AG04449 (cell line): ENCODE data around the gene AXIN1.
"Not testable (repeated sequence)": the region's sequence is repeated elsewhere in the genome, so short reads cannot be mapped to it uniquely, and the experiment has no call there.

Experiments
- CTCF ChIA-PET: fragments of 350-600 bp; formaldehyde crosslinking; extraction: SDS; loops from one replicate; lab custom pipeline; 2021; ENCODE audit warnings: antibody characterized with exemption; lab: Yijun Ruan, JAX
- POLR2A ChIA-PET: fragments of 400-600, 350-600 bp; formaldehyde crosslinking; extraction: SDS; loops from one replicate; lab custom pipeline; 2020; ENCODE audit warnings: antibody characterized with exemption, inconsistent platforms; lab: Yijun Ruan, JAX
- DNase-seq: peaks from one replicate; pipeline ENCODE4 v3.0.0-alpha.2; 2010; ENCODE audit warnings: low read depth, low spot score
- H3K4me3 ChIP-seq: 2 replicates; pipeline ENCODE4 v1.5.1; 2011; ENCODE audit warnings: low read depth, mild to moderate bottlenecking, control low read depth, low read length
- TF ChIP-seq, protein P1 (sequence below): IDR thresholded peaks from one replicate; pipeline ENCODE4 v1.5.1; 2011; ENCODE audit warnings: mild to moderate bottlenecking, moderate library complexity, low read length, control low read depth, inconsistent platforms; ENCODE audit not compliant: insufficient read depth; ENCODE audit errors: missing control alignments

Gene AXIN1

DNA sequence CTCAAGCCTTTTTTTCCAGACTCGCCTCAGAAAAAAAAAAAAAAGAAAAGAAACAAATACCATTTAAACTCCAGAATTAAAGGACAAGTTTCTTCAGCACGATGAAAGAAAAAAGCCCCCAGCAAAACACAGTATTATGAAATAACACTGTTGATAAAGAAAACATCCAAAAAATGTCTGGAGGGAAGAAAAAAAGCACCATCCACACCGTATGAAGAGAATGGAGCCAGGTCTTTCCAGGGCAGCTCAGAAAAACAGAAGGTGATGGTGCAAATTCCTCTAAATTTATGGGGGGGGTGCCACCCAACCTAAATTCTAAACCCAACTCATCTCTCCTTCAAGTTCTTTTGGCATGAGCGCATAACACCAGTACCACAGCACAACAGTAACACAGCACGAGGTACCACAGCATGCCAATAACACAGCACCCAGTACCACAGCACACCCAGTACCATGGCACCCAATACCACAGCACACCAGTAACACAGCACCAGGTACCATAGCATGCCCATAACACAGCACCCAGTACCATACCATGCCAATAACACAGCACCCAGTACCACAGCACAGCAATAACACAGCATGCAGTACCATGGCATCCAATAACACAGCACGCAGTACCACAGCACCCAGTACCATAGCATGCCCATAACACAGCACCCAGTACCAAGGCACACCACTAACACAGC lies 19.0 kb downstream of the AXIN1 start:
- TF ChIP-seq, protein P1, sequence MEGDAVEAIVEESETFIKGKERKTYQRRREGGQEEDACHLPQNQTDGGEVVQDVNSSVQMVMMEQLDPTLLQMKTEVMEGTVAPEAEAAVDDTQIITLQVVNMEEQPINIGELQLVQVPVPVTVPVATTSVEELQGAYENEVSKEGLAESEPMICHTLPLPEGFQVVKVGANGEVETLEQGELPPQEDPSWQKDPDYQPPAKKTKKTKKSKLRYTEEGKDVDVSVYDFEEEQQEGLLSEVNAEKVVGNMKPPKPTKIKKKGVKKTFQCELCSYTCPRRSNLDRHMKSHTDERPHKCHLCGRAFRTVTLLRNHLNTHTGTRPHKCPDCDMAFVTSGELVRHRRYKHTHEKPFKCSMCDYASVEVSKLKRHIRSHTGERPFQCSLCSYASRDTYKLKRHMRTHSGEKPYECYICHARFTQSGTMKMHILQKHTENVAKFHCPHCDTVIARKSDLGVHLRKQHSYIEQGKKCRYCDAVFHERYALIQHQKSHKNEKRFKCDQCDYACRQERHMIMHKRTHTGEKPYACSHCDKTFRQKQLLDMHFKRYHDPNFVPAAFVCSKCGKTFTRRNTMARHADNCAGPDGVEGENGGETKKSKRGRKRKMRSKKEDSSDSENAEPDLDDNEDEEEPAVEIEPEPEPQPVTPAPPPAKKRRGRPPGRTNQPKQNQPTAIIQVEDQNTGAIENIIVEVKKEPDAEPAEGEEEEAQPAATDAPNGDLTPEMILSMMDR: no peak
- POLR2A ChIA-PET: no interaction called here
- H3K4me3 ChIP-seq: no peak overlapping the region
- CTCF ChIA-PET: no interaction called here
- DNase-seq: no peak

DNA sequence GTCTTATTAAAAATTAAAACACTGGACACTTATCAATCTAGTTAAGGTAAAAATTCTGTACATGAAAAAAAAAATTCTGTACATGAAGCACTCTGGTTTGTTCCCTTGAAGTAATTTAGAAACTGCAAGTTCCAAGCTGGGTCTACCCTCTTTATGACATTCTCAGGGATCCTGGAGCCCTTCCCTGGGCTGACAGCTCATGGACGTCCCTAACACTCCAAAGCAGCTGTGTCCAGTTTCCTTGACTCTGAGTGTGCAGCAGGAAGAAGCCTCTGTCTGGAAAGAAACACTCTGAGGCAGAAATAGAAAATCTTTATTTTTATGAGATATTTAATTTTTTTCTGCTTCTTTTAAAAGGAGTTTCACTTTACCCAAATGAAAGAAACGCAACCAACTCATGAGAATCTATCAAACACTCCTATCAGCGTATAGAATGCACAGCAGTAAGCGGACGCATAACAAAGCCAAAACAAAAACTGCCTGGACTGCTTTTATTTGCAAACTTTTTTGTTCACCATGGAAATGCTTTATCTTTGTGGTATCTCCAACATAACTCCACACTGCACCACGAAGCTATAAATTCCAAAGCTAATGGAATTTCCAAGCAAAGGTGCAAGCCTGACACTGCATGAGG lies 21.2 kb downstream of the AXIN1 start:
- CTCF ChIA-PET: interaction anchor here (1.0 to 1.5 kb wide), 2 partner anchors 8 to 21 kb away, joined by 3 read pairs; no protein-coding TSS in a partner anchor
- H3K4me3 ChIP-seq, DNase-seq, POLR2A ChIA-PET: not testable (repeated sequence)

DNA sequence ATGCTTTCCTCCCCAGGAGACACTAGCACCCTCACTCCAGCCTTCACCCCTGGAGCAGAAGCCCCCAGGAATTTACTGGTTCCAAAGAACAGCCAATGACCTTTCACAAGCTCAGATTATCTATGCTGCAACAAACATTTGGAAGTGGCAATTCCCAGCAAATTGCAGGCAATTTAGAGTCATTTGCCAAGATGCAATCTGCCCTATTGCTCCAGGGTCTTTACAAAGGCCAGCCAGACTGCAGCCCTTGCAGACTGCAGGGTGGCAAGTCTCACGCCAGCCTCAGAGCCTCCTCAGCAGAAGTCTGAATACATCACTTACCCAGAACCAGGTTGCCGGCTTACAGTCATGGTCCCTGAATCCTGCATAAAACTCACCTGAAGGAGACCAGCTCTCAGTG lies 21.8 kb downstream of the AXIN1 start:
- ChIA-PET CTCF (interaction anchor here (1.0 to 1.5 kb wide), 2 partner anchors 8 to 21 kb away, joined by 3 read pairs; no protein-coding TSS in a partner anchor), POLR2A (no interaction called here)

DNA sequence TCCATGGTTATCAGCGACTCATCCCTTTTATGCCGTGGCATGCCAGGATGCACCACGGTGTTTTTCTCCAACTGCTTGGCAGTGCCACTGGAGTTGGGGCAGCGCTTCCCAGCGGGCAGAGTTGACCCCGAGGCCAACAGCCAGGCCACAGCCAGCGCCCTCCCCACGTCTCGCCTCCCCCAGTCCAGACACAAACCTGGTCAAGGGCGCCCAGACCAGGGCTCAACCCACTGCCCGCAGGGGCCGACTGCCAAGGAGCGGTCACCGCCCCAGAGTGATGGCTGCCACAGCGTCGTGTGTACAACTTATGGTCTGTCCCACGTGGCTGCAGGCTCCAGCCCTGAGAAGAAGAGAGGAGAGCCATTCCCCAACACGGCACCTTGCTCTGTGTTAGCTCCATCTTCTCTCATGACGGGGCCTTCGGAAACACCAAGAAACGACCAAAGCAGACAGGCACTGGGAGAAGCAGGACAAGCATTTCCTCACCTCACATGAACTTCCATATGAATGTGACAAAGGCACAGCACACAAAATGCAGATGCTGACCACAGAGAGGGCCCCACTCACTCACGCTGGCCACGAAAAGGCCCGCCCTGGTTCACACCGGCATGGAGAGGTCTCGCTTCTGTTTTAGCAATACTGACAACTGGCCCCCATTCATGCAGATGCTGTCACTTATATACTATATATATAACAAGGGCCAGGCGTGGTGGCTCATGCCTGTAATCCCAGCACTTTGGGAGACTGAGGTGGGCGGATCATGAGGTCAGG lies 27.0 kb downstream of the AXIN1 start:
- CTCF ChIA-PET: no interaction called here
- TF ChIP-seq, protein P1: no peak
- H3K4me3 ChIP-seq: no peak overlapping the region
- POLR2A ChIA-PET: no interaction called here
- no peak for DNase-seq

More for the DNA sequence above, 21.8 kb downstream of the AXIN1 start:
- no peak for DNase-seq
- TF ChIP-seq, protein P1: no peak
- H3K4me3 ChIP-seq: no peak overlapping the region

- CTCF ChIA-PET: no interaction called here
- POLR2A ChIA-PET: no interaction called here
- DNase-seq: no peak
- no peak overlapping the region for H3K4me3 ChIP-seq
- TF ChIP-seq, protein P1: no peak
Measured at GRCh38 chr16:324451-325334, 27.8 kb downstream of the AXIN1 start.

DNA sequence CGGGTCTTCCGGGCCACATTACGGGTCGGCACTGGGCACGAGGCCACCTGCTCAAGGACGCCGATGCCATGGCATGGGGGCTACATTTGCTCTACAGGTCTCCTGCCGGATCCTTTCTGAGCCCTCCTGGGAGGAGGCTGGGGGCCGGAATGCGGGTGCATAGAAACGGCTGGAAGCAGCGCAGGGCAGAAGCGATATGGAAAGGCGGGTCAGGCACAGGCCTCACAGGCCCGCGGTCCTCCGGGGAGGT lies 28.4 kb downstream of the AXIN1 start:
- CTCF ChIA-PET: no interaction called here
- TF ChIP-seq, protein P1: no peak

More for the DNA sequence above, 28.4 kb downstream of the AXIN1 start:
- POLR2A ChIA-PET: no interaction called here
- no peak overlapping the region for H3K4me3 ChIP-seq
- no peak for DNase-seq
